Adrenal gland (tissue), 12 donors: Measurements from ENCODE around the gene VEGFA. TPM values are rescaled to one million over a fixed set of nuclear protein-coding genes. Genes with fewer than 3 reads are reported as not detected.

ENCODE experiments used
- DNase-seq, 7 donors: peaks; one replicate each; pipeline ENCODE4 v3.0.0-alpha.2; 2019 to 2020
- H3K27ac ChIP-seq, 5 donors: fragments of 200-600 bp; sonication (generic) in 4 of 5; 1 replicate in 3 of 5; 2 replicates in 2 of 5; pipeline versions ENCODE4 v1.5.1 to v1.8.0; 2016 to 2020; ENCODE audit warnings: mild to moderate bottlenecking in 1 of 5
- H3K27me3 ChIP-seq: fragments of 200-600 bp; 2 replicates; pipeline ENCODE4 v1.8.0; 2021
- H3K36me3 ChIP-seq, 2 donors: fragments of 200-600 bp; replicated peaks in 1 of 2; 1 replicate in 1 of 2; 2 replicates in 1 of 2; pipeline versions ENCODE4 v1.5.1 to v1.8.0; 2018 to 2022
- H3K4me1 ChIP-seq, 2 donors: fragments of 200-600 bp; replicated peaks in 1 of 2; 1 replicate in 1 of 2; 2 replicates in 1 of 2; pipeline versions ENCODE4 v1.5.1 to v1.8.0; 2018 to 2021
- H3K4me3 ChIP-seq, 4 donors: fragments of 200-600 bp; sonication (generic) in 3 of 4; one replicate each; pipeline ENCODE4 v1.5.1; 2016 to 2018
- H3K9me3 ChIP-seq, 3 donors: fragments of 200-600 bp; sonication (generic) in 1 of 3; replicated peaks in 1 of 3; 1 replicate in 2 of 3; 2 replicates in 1 of 3; pipeline versions ENCODE4 v1.5.1 to v1.8.0; 2016 to 2021
- CTCF ChIP-seq, 6 experiments: fragments of 450-650 bp in 4 of 6; fragments of 200-600 bp in 2 of 6; sonication (generic) in 1 of 6; IDR thresholded peaks; 1 replicate in 5 of 6; 2 replicates in 1 of 6; pipeline versions ENCODE4 v1.5.1 to v1.8.0; 2016 to 2021; ENCODE audit warnings: antibody characterized with exemption in 6 of 6, mild to moderate bottlenecking in 2 of 6, moderate library complexity in 1 of 6
- POLR2A ChIP-seq, 2 donors: fragments of 450-650 bp; IDR thresholded peaks; one replicate each; pipeline ENCODE4 v1.6.1; 2017; ENCODE audit warnings: antibody characterized with exemption in 2 of 2, mild to moderate bottlenecking in 2 of 2, moderate library complexity in 1 of 2
- WGBS, 4 donors: extraction: QIAGEN DNeasy Blood & Tissue Kit in 2 of 4; methylation state at CpG; one replicate each; pipeline versions ENCODE4 v1.1.5 to v1.1.7; 2013 to 2017; 5-methylcytosine and 5-hydroxymethylcytosine counted together
- intact Hi-C, 2 donors: fragments of 100-400 bp; cut with DNase I; formaldehyde crosslinking; loops; one replicate each; pipeline versions ENCODE4 v1.14.1 to v1.15.0; 2022 to 2023
- polyA plus RNA-seq, 3 donors: library from polyadenylated mRNA; stranded (reverse); fragments of 200-250 nt in 2 of 3; fragments of 350-450 nt in 1 of 3; fragmentation: Illumina TruSeq in 1 of 3; extraction: RNeasy Lipid Tissue Mini Kit (QIAGEN cat#74804) in 1 of 3; gene quantifications; one replicate each; pipeline ENCODE4 v1.2.3, GENCODE V29; 2013 to 2014
- total RNA-seq, 9 donors: library from RNA; depleted of rRNA in 4 of 9; stranded (reverse); fragments of >200 nt in 4 of 9; fragments of 120-200 nt in 1 of 9; fragmentation: NEBNext Ultra II Directional in 1 of 9; extraction: Animal tissue kit (Norgen Biotek cat#: 25700) in 1 of 9; gene quantifications; one replicate each; pipeline versions ENCODE4 v1.1.0 to v1.2.4, GENCODE V29; 2013 to 2023
- donor health status: healthy with polysubstance abuse.
- donor health status: Bipolar disorder and iron deficiency.
- donor health status: DM: yes; HTN: yes; CAD: no.
- donor health status: DM: no; HTN: no; CAD: no.
- donor health status: DM: no; HTN: no; CAD: no.
- donor health status: DM: yes; HTN: yes; CAD: no.

Gene VEGFA
- total and polyA plus RNA-seq, 12 donors = 31.5 to 343 (median 101) TPM

DNA sequence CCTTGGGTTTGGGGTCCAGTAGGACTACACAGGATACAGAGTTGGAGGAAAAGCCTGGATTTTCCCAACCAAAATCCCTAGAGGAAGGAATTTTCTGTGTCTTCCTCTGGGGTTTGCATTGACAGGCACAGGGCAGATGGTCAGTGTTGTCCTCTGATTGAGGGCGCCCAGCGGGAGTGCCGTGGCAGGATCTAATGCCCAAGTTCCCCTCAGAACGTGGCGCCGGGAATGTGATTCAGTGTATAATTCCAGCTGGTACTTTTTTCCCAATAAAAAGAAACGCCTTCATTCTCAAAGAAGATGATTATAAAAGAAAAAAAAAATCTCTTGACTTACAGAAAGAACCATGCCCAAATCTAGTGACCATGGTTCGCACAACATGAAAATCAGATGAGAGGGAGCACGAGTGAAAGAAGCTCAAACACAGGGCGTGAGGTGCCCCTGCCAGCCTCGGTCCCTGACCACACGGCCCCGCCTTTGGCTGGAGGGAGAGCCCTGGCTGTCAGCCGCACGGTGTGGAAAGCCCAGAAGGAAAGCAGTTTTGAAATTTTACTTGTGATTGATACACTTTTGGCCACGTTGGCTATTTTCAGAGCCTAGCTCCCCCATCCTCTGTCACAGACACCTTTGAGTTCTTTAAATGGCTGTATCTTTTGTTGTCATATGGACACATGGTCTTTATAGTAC is 31.6 kb downstream of the VEGFA start:
- Histone ChIP-seq H3K27ac (no peak overlapping the region), H3K4me3 (no peak overlapping the region), H3K4me1 (peaks cover 12 to 21% of the 10 kb centered on the region in 2 donors), H3K9me3 (no peaks in the 10 kb centered on the region), H3K36me3 (no peaks in the 10 kb centered on the region), H3K27me3 (no peaks in the 10 kb centered on the region)
- TF ChIP-seq POLR2A (IDR thresholded peaks at IDR 0.05) = no peak
- 71 to 86% (median 78%) methylated on average over 16 of the region's 16 CpGs for WGBS, 4 donors
- intact Hi-C loops = no loop called here
- DNase-seq = peak in 2 of 7 donors; percentile 14 to 51

GRCh38 chr6:43803055-43803782 is 33.2 kb downstream of the VEGFA start:
- intact Hi-C loops = no loop called here
- no peaks in the 10 kb centered on the region for H3K9me3 ChIP-seq
- 56 to 71% (median 63%) methylated on average over 6 of the region's 6 CpGs for WGBS, 4 donors
- H3K36me3 ChIP-seq = no peaks in the 10 kb centered on the region
- DNase-seq = peak in 2 of 7 donors; percentile 19 to 20
- TF ChIP-seq POLR2A (IDR thresholded peaks at IDR 0.05) (no peak), CTCF (IDR thresholded peaks at IDR 0.05) (no peak)
- peaks cover 12 to 20% of the 10 kb centered on the region in 2 donors for H3K4me1 ChIP-seq
- H3K27me3 ChIP-seq = no peaks in the 10 kb centered on the region
- no peak overlapping the region for H3K4me3 ChIP-seq
- no peak overlapping the region for H3K27ac ChIP-seq

- Histone ChIP-seq H3K27me3 (no peaks in the 10 kb centered on the region), H3K4me3 (no peak overlapping the region), H3K4me1 (peaks cover 7 to 14% of the 10 kb centered on the region in 2 donors), H3K27ac (no peak overlapping the region), H3K36me3 (no peaks in the 10 kb centered on the region), H3K9me3 (no peaks in the 10 kb centered on the region)
- WGBS, 4 donors = 57 to 78% (median 60%) methylated on average over 2 of the region's 2 CpGs
- DNase-seq = peak in 3 of 7 donors; percentile 36 to 47 (median 37)
- intact Hi-C loops = no loop called here
- TF ChIP-seq POLR2A (IDR thresholded peaks at IDR 0.05) = no peak
- no peak for TF ChIP-seq CTCF (IDR thresholded peaks at IDR 0.05)
Measured at GRCh38 chr6:43803783-43804549, 34.0 kb downstream of the VEGFA start.

GRCh38 chr6:43804550-43805223 is 34.7 kb downstream of the VEGFA start:
- H3K36me3 ChIP-seq = no peaks in the 10 kb centered on the region
- H3K4me1 ChIP-seq = peaks cover 0 to 7% of the 10 kb centered on the region in 2 donors
- H3K9me3 ChIP-seq = no peaks in the 10 kb centered on the region
- H3K4me3 ChIP-seq = no peak overlapping the region
- H3K27ac ChIP-seq = no peak overlapping the region
- 95 to 100% (median 97%) methylated on average over 4 of the region's 4 CpGs for WGBS, 4 donors
- TF ChIP-seq CTCF (IDR thresholded peaks at IDR 0.05) = no peak
- intact Hi-C loops = no loop called here
- no peak for DNase-seq
- H3K27me3 ChIP-seq = no peaks in the 10 kb centered on the region
